ENCODE data around the gene WEE2.
"Not testable (repeated sequence)": the region's sequence is repeated elsewhere in the genome, so short reads cannot be mapped to it uniquely, and the experiment has no call there.

Gene WEE2

DNA sequence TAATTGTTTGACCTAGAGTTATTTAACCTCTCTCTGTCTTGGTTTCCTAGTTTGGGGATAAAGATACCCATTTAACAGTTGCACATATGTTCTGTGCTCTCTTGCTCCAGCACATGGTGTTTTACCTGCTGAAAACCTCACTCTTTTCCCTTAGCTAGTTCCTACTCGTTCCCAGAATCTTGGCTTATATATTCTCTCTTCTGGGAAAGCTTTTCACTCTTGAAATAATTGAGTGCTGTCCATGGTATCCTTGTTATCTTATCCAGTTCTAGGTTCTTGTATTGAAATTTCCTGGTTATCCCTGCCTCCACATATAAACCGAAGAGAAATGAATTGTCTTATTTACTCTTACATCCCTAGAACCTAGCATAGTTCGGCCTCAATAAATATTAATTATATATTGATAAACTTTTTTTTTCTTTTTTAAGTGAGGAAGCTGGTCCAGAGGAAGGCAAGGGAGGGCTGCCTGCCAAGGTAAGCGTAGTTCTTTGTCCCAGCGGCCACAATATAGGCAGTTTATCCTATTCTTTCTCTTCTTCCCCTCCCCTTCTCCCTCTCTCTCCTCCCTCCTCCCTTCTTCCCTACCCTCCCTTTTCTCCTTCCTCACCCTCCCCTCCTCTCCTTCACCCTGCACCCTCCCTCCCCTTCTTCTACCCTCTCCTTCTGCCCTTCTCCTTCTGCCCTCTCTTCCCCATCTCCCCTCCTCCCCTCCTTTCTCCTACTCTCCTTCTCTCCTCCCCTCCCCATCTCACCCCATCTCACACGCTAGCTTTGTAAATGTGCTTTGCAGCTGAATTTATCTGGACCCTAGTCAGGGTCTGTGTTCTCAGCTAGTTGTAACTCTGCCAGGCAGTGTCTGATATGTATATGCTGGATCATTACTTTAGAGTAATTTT, 7.9 kb downstream of the WEE2 start:
- DNase-seq, result no peak

- DNase-seq, result no peak
Measured at GRCh38 chr7:141717450-141717849, 9.3 kb downstream of the WEE2 start.

- DNase-seq, result no peak
Measured at GRCh38 chr7:141722529-141722928, 14.4 kb downstream of the WEE2 start.

DNA sequence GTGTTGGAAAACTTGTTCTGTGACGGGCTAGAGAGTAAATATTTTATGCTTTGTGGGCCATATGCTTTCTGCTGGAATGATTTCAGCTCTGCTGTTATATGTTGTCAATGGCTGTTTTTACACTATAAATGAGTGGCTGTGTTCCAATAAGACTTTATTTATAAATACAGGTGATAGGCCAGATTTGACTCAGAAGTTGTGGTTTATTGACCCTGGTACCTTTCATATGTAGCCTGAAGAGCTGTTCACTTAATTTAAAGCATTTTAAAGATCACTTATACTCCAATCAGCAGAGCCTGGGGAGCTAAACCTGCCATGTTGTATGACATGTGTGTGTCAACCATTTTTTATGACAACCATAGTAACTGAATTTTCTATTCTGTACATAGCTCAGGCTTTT, 20.9 kb downstream of the WEE2 start:
- DNase-seq, result no peak

DNA sequence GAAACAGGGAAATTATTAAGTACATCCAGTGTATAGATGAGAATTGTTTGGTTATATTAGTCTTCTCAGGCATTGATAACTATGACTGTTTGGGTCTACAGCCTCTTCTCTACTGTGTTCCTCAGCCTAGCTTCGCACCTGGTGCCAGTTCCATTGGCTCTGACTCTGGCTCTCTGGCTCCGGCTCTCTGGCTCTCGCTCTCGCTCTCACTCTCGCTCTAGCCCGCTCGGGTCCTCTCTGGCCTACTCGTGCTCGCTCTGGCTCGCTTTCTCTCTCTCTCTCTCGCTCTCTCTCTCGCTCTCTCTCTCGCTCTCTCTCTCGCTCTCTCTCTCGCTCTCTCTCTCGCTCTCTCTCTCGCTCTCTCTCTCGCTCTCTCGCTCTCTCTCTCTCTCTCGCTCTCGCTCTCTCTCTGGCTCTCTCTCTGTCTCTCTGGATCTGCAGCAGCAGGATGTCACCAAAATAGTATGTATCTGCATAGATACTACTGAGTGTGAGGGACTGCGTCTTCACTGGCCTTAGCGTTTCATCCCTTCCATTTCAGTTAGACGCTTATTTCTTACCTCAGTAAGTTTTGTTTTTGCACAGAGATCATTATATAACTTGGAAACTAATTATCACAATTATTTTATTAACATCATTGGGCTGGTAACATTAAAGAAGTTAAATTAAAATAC, 23.5 kb downstream of the WEE2 start:
- no peak for DNase-seq

DNA sequence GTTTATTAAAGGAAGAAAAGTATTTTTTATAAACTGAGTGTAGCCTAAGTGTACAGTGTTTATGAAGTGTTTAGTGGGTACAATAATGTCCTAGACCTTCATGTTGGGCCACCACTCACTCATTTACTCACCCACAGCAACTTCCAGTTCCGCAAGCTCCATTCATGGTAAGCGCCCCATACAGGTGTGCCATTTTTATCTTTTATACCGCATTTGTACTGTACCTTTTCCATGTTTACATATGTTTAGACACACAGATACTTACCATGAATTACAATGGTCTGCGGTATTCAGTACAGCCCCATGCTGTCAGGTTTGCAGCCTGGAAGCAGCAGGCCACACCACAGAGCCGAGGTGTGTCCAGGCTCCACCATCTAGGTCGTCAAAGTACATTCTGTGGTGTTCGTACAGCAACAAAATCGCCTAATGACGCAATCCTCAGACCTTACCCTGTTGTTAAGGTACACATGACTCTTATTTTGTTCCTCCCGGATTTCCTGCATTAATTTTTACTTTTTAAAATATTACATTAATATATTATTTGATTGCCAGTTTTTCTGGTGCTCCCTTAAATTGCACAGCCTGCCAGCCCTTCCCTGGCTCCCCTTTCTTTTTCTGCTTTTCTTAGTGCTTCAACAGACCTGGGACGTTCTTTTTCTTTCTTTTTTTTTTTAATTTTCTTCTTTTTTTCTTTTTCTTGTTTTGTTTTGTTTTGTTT, 29.1 kb downstream of the WEE2 start:
- DNase-seq, result peak; percentile 10

DNA sequence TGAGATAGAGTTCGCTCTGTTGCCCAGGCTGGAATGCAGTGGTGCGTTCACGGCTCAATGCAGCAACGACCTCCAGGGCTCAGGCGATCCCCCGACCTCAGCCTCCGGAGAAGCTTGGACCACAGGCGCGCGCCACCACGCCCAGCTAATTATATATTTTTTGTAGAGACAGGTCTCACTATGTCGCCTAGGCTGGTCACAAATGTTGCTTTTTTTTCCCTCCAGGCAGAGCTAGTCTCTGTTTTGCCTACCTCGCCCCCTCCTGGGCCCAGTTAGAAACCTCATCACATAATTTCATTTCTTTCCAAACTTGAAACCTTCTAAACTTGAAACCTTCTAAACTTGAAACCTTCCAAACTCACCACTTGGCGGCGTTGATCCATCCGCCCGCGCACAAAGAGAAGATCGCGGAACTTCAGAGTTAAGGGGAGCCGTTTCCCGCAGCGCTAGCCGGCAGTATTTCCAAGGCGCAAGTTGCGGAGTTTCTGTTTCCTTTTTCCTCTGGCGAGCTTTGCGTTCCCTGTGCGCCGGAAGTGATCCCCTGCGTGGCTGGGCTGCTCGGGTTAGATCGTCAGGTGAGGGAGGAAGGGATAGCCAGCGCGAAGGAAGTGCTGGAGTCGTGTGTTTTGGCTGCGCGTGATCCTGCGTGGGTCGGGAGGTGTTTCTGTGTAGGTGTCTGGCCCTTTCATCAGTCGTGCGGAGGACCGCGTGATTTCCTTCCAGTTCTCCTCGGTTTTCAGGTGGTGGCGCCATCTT, 29.9 kb downstream of the WEE2 start, which contains the start of gene SSBP1:
Gene SSBP1 (plus strand): TSS at position 523 of the 756 bp plus-strand sequence. CDS start 809 bp downstream, outside the sequence.
- DNase-seq, result peak; percentile 91

DNA sequence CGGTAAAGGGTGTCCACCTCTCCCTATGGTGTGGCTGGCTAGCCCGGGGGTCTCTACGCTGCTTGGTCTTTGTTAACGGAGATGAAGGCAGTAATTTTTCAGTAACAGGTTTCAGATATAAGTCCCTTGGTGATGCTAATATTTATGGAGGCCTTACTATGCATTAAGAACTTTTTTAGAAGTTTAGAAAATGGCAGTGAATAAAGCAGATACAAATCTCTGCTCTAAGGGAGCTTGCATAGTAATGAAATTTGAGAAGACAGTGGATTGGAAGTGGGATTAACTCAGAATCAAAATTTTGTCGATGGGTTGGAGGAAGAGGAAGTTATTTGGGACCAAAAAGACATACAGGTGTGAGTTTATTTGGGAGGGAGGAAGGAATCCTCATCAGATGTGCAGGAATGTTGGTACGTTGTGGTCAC, 30.4 kb downstream of the WEE2 start:
- no peak for DNase-seq

DNA sequence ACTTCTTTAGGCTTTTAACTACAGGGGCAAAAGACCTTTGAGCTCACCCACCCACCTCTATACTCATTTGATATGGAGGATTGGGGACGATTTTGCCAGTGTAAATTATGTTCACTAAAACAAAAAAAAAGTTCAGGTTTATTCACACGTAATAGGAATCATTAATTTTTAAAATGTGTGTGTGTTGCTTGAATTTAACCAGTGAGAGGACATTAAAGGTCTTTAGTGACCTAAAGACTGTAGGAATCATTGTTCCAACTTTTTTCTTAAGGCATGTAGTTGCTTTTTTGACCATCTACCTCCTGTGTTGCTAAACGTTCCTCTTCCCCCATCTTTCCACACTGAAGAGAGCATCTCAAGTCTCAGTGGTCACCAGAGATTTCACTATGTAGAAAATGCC, 31.1 kb downstream of the WEE2 start:
- DNase-seq, result no peak

GRCh38 chr7:141742229-141742628, 34.1 kb downstream of the WEE2 start:
- no peak for DNase-seq

DNA sequence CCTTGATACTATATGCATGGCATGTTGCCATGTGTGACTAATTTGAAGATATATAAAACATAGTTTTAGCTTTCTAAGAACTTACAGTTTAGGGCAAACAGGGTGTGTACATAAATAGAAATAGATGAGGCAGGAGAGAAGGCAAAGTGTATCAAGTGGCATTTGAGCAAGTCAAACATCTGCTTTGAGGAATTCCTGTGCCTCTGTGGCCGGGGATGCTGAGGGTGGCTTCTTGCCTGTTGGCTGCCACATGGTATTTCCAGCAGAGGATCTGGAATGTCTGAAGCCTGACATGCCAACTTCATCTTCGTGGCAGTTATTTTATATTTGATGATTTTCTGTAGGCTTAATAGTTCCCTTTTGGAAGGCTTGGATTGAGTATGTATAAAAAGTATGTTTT, 36.0 kb downstream of the WEE2 start:
- no peak for DNase-seq

DNA sequence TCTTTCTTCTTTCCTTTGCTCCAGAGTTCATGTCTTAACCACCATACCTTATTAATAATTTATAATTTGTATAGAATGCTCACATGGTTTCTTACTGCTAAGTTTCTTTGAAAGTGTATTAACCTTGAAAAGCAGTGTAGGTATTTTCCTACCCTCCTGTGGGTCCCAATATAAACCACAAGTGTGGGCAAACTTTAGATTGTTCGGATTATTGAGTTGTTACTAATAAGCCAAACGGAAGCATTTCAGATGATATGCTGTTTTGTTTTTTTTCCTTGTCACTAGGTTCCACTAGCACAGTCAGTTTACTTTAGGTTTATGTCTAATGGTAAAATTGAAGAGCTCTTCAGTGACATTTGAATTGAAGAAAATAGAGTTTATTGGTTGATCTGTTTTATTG, 40.2 kb downstream of the WEE2 start:
- no peak for DNase-seq

GRCh38 chr7:141751904-141752303, 43.8 kb downstream of the WEE2 start:
- not testable (repeated sequence) for DNase-seq

DNA sequence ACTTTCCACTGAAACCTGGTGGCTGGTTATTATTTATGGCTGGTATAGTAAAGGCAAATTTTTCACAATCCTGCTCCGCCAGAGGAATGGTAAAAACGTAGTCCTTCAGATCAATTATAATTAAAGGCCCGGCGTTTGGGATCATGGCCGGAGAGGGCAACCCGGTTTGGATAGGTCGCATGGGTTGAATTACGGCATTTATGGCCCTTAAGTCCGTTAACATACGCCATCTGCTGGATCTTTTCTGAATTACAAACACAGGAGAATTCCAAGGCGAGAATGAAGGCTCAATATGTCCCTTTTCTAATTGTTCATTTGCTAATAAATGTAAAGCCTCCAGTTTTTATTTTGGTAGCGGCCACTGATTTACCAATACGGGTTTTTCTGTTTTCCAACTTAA, 44.5 kb downstream of the WEE2 start:
- no peak for DNase-seq

GRCh38 chr7:141754939-141755338, 46.8 kb downstream of the WEE2 start:
- DNase-seq, result no peak

GRCh38 chr7:141763797-141764196, 55.6 kb downstream of the WEE2 start, which contains the start of gene TAS2R3:
Gene TAS2R3, plus strand, starts transcription at chr7:141764097. Its CDS starts 62 bp downstream, at chr7:141764159.
- DNase-seq, result no peak

DNA sequence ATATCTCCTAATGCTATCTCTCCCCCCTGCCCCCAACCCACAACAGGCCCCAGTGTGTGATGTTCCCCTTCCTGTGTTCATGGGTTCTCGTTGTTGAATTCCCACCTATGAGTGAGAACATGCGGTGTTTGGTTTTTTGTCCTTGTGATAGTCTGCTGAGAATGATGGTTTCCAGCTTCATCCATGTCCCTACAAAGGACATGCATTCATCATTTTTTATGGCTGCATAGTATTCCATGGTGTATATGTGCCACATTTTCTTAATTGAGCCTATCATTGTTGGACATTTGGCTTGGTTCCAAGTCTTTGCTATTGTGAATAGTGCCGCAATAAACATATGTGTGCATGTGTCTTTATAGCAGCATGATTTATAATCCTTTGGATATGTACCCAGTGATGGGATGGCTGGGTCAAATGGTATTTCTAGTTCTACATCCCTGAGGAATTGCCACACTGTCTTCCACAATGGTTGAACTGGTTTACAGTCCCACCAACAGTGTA, 62.0 kb downstream of the WEE2 start:
- not testable (repeated sequence) for DNase-seq

DNA sequence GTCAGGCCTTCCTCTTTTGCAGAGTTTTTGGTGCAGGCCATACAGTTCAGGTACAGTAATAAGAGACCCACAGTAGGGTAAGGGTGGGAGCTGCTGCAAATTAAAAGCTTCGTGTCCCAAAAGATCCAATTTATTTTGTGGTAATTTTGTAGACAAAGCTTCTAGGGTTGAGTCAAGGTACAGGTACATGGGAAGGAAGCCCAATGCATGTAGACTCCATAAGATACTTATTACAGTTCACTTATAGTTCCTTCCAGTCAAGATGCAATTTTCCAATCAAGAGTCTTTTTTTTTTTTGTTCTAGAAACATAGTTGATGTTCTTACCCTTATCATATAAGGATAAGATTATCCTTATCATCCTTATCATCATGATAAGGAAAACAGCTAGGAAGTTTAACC, 68.2 kb downstream of the WEE2 start, which contains the start of gene TAS2R4:
Gene TAS2R4 (plus strand): TSS at position 301 of the 400 bp plus-strand sequence. CDS start 1,815 bp downstream, outside the sequence.
- DNase-seq, result no peak

All from CD4-positive, alpha-beta T cell treated with Interleukin-17A for 4 hours (primary cell).